Heart left ventricle (tissue), 16 donors: ENCODE data around the gene GTF3C5. TPM values are rescaled to one million over a fixed set of nuclear protein-coding genes. Genes with fewer than 3 reads are reported as not detected.
"Not testable (repeated sequence)": the region's sequence is repeated elsewhere in the genome, so short reads cannot be mapped to it uniquely, and the experiment has no call there.

Experiments
- ATAC-seq, 4 donors: fragments of 200-7000 bp; cut with Tn5 transposase; one replicate each; pipeline ENCODE4 v1.9.1; 2020 to 2022; ENCODE audit warnings: moderate library complexity in 4 of 4, mild to moderate bottlenecking in 3 of 4, moderate number of reproducible peaks in 1 of 4
- DNase-seq, 5 donors: peaks; one replicate each; pipeline ENCODE4 v3.0.0-alpha.2; 2020
- H3K27ac ChIP-seq, 12 donors: fragments of 200-600 bp; sonication (generic) in 4 of 12; one replicate each; pipeline versions ENCODE4 v1.5.0 to v1.8.0; 2016 to 2022; ENCODE audit warnings: mild to moderate bottlenecking in 2 of 12
- H3K27me3 ChIP-seq, 9 donors: fragments of 200-600 bp; sonication (generic) in 2 of 9; one replicate each; pipeline versions ENCODE4 v1.5.1 to v1.8.0; 2016 to 2022; ENCODE audit warnings: mild to moderate bottlenecking in 3 of 9
- H3K36me3 ChIP-seq, 9 donors: fragments of 200-600 bp; sonication (generic) in 2 of 9; one replicate each; pipeline versions ENCODE4 v1.5.0 to v1.8.0; 2018 to 2022; ENCODE audit warnings: mild to moderate bottlenecking in 2 of 9
- H3K4me1 ChIP-seq, 12 donors: fragments of 200-600 bp; sonication (generic) in 4 of 12; one replicate each; pipeline versions ENCODE4 v1.5.0 to v1.8.0; 2016 to 2022; ENCODE audit warnings: mild to moderate bottlenecking in 3 of 12
- H3K4me3 ChIP-seq, 12 donors: fragments of 200-600 bp; sonication (generic) in 4 of 12; one replicate each; pipeline versions ENCODE4 v1.5.0 to v1.8.0; 2017 to 2022; ENCODE audit warnings: mild to moderate bottlenecking in 9 of 12, moderate library complexity in 4 of 12
- H3K9me3 ChIP-seq, 12 donors: fragments of 200-600 bp; sonication (generic) in 4 of 12; one replicate each; pipeline versions ENCODE4 v1.5.0 to v1.8.0; 2016 to 2022; ENCODE audit warnings: mild to moderate bottlenecking in 1 of 12
- CTCF ChIP-seq, 12 donors: fragments of 200-600 bp; sonication (generic) in 4 of 12; IDR thresholded peaks; one replicate each; pipeline versions ENCODE4 v1.5.0 to v1.8.0; 2018 to 2022; ENCODE audit warnings: antibody characterized with exemption in 12 of 12, mild to moderate bottlenecking in 5 of 12
- POLR2A ChIP-seq, 2 donors: fragments of 450-650 bp; IDR thresholded peaks; one replicate each; pipeline ENCODE4 v1.6.1; 2017; ENCODE audit warnings: antibody characterized with exemption in 2 of 2, mild to moderate bottlenecking in 2 of 2, moderate library complexity in 2 of 2
- WGBS, 4 donors: extraction: QIAGEN DNeasy Blood & Tissue Kit in 2 of 4; methylation state at CpG; one replicate each; pipeline versions ENCODE4 v1.1.5 to v1.1.7; 2013 to 2018; 5-methylcytosine and 5-hydroxymethylcytosine counted together
- intact Hi-C, 10 donors: fragments of 100-400 bp; cut with DNase I; formaldehyde crosslinking; loops; one replicate each; pipeline versions ENCODE4 v1.11.1 to v1.14.2; 2022
- polyA plus RNA-seq, 2 donors: library from polyadenylated mRNA; stranded (reverse); fragments of 200-250 nt; gene quantifications; one replicate each; pipeline ENCODE4 v1.2.3, GENCODE V29; 2013
- total RNA-seq, 9 donors: library from RNA; depleted of rRNA in 2 of 9; stranded (reverse); fragments of >200 nt in 2 of 9; fragmentation: NEBNext Ultra II Directional in 3 of 9; extraction: Animal tissue kit (Norgen Biotek cat#: 25700) in 3 of 9; gene quantifications; one replicate each; pipeline versions ENCODE4 v1.1.0 to v1.2.4, GENCODE V29; 2016 to 2023
- donor health status: ischemic (EF 13 %, LVEDD 7.1; RV severe dilation, severe dysfunction).
- donor health status: healthy with polysubstance abuse.
- donor health status: DM: no; HTN: yes; CAD: no.
- donor health status: DM: no; HTN: no; CAD: no.
- donor health status: ischemic (EF 25% LVEDD 6.9; RV normal size, moderate dysfunction).
- donor health status: ischemic (EF 25% LVEDD 5.7; RV mildly dilated, moderate dysfunction).
- donor health status: healthy.
- donor health status: DM: yes; HTN: yes; CAD: no.
- donor health status: ischemic (EF 35%, LVEDD 5.7; RV mildly dilated, moderate dysfunction).
- donor health status: nonischemic (EF 11% LVEDD 7.7; RV severe dilation, severe dysfunction).
- donor health status: DM: yes; HTN: yes; CAD: no.
- donor health status: PGD.
- donor health status: ischemic (EF 29% LVEDD 5.4; RV normal size, mild dysfunction).
- donor health status: nonischemic (EF 23%, LVEDD 6.1; RV moderate dilation, normal function).

GTF3C5 gene
- total and polyA plus RNA-seq, 11 donors: 22.9 to 51.7 (median 35.9) TPM

- peak in 1 of 4 donors; percentile 8 for ATAC-seq
Measured at GRCh38 chr9:133060417-133060841, 29.6 kb downstream of the GTF3C5 start.

GRCh38 chr9:133061019-133061763, 30.4 kb downstream of the GTF3C5 start:
- H3K27me3 ChIP-seq, DNase-seq, intact Hi-C loops, H3K9me3 ChIP-seq, H3K4me3 ChIP-seq: not testable (repeated sequence)
- ATAC-seq: peak; percentile 29 to 67 (median 50)
- Histone ChIP-seq H3K36me3 (peaks cover 0 to 23% (median 14%) of the 10 kb centered on the region in 9 donors), H3K4me1 (peaks cover 0 to 27% (median 16%) of the 10 kb centered on the region in 12 donors), H3K27ac (peak overlapping the region in 9 of 12 donors; percentile 6 to 74 (median 52))
- 35 to 46% (median 40%) methylated on average over 9 to 14 of the region's 14 CpGs for WGBS, 4 donors

More at GRCh38 chr9:133060417-133060841, 29.6 kb downstream of the GTF3C5 start:
- TF ChIP-seq CTCF (IDR thresholded peaks at IDR 0.05) (no peak), POLR2A (IDR thresholded peaks at IDR 0.05) (no peak)
- peaks cover 0 to 35% (median 17%) of the 10 kb centered on the region in 12 donors for H3K4me1 ChIP-seq
- H3K27ac ChIP-seq: peak overlapping the region in 4 of 12 donors; percentile 14 to 74 (median 35)
- no peak overlapping the region for H3K4me3 ChIP-seq
- DNase-seq: no peak
- H3K36me3 ChIP-seq: peaks cover 0 to 31% (median 22%) of the 10 kb centered on the region in 9 donors
- H3K27me3 ChIP-seq: no peaks in the 10 kb centered on the region
- intact Hi-C loops: no loop called here
- H3K9me3 ChIP-seq: no peaks in the 10 kb centered on the region
- 41 to 51% (median 42%) methylated on average over 6 of the region's 6 CpGs for WGBS, 4 donors

- Histone ChIP-seq H3K36me3 (peaks cover 0 to 17% (median 9%) of the 10 kb centered on the region in 9 donors), H3K4me1 (peaks cover 0 to 26% (median 16%) of the 10 kb centered on the region in 12 donors), H3K27ac (peak within 1 kb of the TSS in 9 of 12 donors; percentile 6 to 74 (median 52))
- H3K4me3 ChIP-seq, H3K27me3 ChIP-seq, intact Hi-C loops, DNase-seq, H3K9me3 ChIP-seq: not testable (repeated sequence)
- 67 to 75% (median 71%) methylated on average over 1 to 4 of the region's 9 CpGs for WGBS, 4 donors
- peak in 3 of 4 donors; percentile 14 to 40 (median 16) for ATAC-seq
Measured at GRCh38 chr9:133061764-133062145, 31.0 kb downstream of the GTF3C5 start, which contains the start of gene CEL. Gene CEL, plus strand, starts transcription at chr9:133061981. Its CDS starts 22 bp downstream, at chr9:133062003.

- H3K4me3 ChIP-seq, ATAC-seq, DNase-seq, H3K9me3 ChIP-seq, H3K27ac ChIP-seq, H3K27me3 ChIP-seq, intact Hi-C loops: not testable (repeated sequence)
- peaks cover 0 to 10% (median 5%) of the 10 kb centered on the region in 9 donors for H3K36me3 ChIP-seq
- H3K4me1 ChIP-seq: peaks cover 0 to 26% (median 14%) of the 10 kb centered on the region in 12 donors
- WGBS, 4 donors: 69 to 87% (median 75%) methylated on average over 3 to 6 of the region's 8 CpGs
Measured at GRCh38 chr9:133062569-133062968, 31.8 kb downstream of the GTF3C5 start.

GRCh38 chr9:133063159-133063499, 32.3 kb downstream of the GTF3C5 start:
- no peak for TF ChIP-seq POLR2A (IDR thresholded peaks at IDR 0.05)
- TF ChIP-seq CTCF (IDR thresholded peaks at IDR 0.05): no peak
- peaks cover 0 to 5% (median under 1%) of the 10 kb centered on the region in 9 donors for H3K36me3 ChIP-seq
- no peaks in the 10 kb centered on the region for H3K9me3 ChIP-seq
- H3K4me1 ChIP-seq: peaks cover 0 to 26% (median 14%) of the 10 kb centered on the region in 12 donors
- WGBS, 4 donors: 89 to 91% (median 90%) methylated on average over 4 to 8 of the region's 8 CpGs
- DNase-seq (no peak), ATAC-seq (no peak)
- H3K27ac ChIP-seq: no peak overlapping the region
- no peaks in the 10 kb centered on the region for H3K27me3 ChIP-seq
- intact Hi-C loops: no loop called here
- H3K4me3 ChIP-seq: no peak overlapping the region
